Fibroblast of skin of left biceps (primary cell): ENCODE results near the gene TREH.
"Not testable (repeated sequence)": the region's sequence is repeated elsewhere in the genome, so short reads cannot be mapped to it uniquely, and the experiment has no call there.

Experiments
- DNase-seq, 2 experiments: peaks; one replicate each; pipeline ENCODE4 v3.0.0-alpha.2; 2013; ENCODE audit warnings: low read depth in 2 of 2

The TREH gene

GRCh38 chr11:118696673-118697226 lies 17.3 kb upstream of the TREH start:
- no peak for DNase-seq

GRCh38 chr11:118694771-118695170 lies 15.3 kb upstream of the TREH start:
- no peak for DNase-seq

- no peak for DNase-seq
These were observed 14.7 kb upstream of the TREH start for GRCh38 chr11:118694185-118694584.

GRCh38 chr11:118691926-118692830 lies 12.7 kb upstream of the TREH start:
- peak; percentile 3 to 7 for DNase-seq

- DNase-seq, result no peak
These were observed 11.3 kb upstream of the TREH start for GRCh38 chr11:118690553-118691304.

GRCh38 chr11:118689852-118690552 lies 10.6 kb upstream of the TREH start:
- DNase-seq, result peak; percentile 40 to 50

GRCh38 chr11:118689503-118689851 lies 10.0 kb upstream of the TREH start:
- no peak for DNase-seq

- no peak for DNase-seq
These were observed 9.5 kb upstream of the TREH start for GRCh38 chr11:118688851-118689502.

GRCh38 chr11:118688339-118688738 lies 8.9 kb upstream of the TREH start:
- not testable (repeated sequence) for DNase-seq

- DNase-seq, result no peak
These were observed 8.5 kb upstream of the TREH start for GRCh38 chr11:118687906-118688305.

GRCh38 chr11:118684187-118684586 lies 4.7 kb upstream of the TREH start:
- no peak for DNase-seq

- DNase-seq, result not testable (repeated sequence)
These were observed 3.5 kb upstream of the TREH start for GRCh38 chr11:118682939-118683338.

GRCh38 chr11:118682372-118682771 lies 2.9 kb upstream of the TREH start:
- DNase-seq, result no peak

GRCh38 chr11:118678908-118679307 lies 542 bp downstream of the TREH start:
- not testable (repeated sequence) for DNase-seq

- no peak for DNase-seq
These were observed 1.5 kb downstream of the TREH start for GRCh38 chr11:118677977-118678376.

- DNase-seq, result no peak
These were observed 5.4 kb downstream of the TREH start for GRCh38 chr11:118674082-118674435.

GRCh38 chr11:118673361-118674081 lies 5.9 kb downstream of the TREH start:
- DNase-seq, result no peak

GRCh38 chr11:118672846-118673245 lies 6.6 kb downstream of the TREH start:
- no peak for DNase-seq

GRCh38 chr11:118671254-118671653 lies 8.2 kb downstream of the TREH start:
- DNase-seq, result no peak

- no peak for DNase-seq
These were observed 9.4 kb downstream of the TREH start for GRCh38 chr11:118670063-118670462.

GRCh38 chr11:118666371-118666770 lies 13.1 kb downstream of the TREH start:
- DNase-seq, result no peak
